Lower leg skin (tissue), 3 donors: Measurements from ENCODE around the gene ANO7.

Experiments used
- POLR2A ChIP-seq, 2 donors: fragments of 450-650 bp; IDR thresholded peaks; one replicate each; pipeline ENCODE4 v1.6.1; 2016 to 2017; ENCODE audit warnings: antibody characterized with exemption in 2 of 2, mild to moderate bottlenecking in 1 of 2, moderate library complexity in 1 of 2
- TF ChIP-seq, protein P1 (sequence below), 3 donors: fragments of 450-650 bp; IDR thresholded peaks; one replicate each; pipeline ENCODE4 v1.5.1; 2016; ENCODE audit warnings: antibody characterized with exemption in 3 of 3, mild to moderate bottlenecking in 3 of 3, moderate library complexity in 2 of 3

DNA sequence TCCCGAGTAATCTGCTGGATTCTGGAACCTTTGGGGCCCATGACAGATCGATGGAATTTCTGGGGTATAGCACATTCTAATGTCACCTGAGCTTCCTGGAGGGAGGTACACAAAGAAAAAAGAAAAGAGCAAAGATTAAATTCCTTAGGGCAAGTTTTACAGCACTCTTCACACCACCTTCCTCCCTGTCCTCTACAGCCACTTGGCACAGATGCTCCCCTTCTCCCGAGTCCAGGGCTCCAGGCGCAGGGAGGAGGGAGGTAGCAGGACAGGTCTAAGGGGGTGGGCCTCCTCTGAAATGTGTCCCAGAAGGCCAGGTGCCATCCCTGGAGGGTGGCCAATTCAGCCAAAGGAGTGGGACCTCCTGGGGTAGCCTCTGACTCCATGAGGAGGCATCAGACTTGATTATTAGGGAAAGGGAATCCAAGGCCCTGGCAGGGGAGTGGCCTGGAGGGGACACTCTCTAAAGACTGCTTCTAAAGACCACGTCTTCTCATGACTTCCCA, 50.3 kb downstream of the ANO7 start:
- TF ChIP-seq, protein P1, sequence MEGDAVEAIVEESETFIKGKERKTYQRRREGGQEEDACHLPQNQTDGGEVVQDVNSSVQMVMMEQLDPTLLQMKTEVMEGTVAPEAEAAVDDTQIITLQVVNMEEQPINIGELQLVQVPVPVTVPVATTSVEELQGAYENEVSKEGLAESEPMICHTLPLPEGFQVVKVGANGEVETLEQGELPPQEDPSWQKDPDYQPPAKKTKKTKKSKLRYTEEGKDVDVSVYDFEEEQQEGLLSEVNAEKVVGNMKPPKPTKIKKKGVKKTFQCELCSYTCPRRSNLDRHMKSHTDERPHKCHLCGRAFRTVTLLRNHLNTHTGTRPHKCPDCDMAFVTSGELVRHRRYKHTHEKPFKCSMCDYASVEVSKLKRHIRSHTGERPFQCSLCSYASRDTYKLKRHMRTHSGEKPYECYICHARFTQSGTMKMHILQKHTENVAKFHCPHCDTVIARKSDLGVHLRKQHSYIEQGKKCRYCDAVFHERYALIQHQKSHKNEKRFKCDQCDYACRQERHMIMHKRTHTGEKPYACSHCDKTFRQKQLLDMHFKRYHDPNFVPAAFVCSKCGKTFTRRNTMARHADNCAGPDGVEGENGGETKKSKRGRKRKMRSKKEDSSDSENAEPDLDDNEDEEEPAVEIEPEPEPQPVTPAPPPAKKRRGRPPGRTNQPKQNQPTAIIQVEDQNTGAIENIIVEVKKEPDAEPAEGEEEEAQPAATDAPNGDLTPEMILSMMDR (IDR thresholded peaks at IDR 0.05), result no peak
- no peak for TF ChIP-seq POLR2A (IDR thresholded peaks at IDR 0.05)
